Epithelial cell of esophagus (primary cell): Measurements from ENCODE around the gene CCNF.

Experiments used
- DNase-seq: peaks from one replicate; pipeline ENCODE4 v3.0.0; 2010; ENCODE audit warnings: low read depth
- H3K4me3 ChIP-seq: 2 replicates; pipeline ENCODE4 v1.5.1; 2011; ENCODE audit warnings: mild to moderate bottlenecking, low read length, control low read depth
- CTCF ChIP-seq: IDR thresholded peaks from 2 replicates; pipeline ENCODE4 v1.5.1; 2011; ENCODE audit warnings: low read depth, mild to moderate bottlenecking, low read length, control low read depth, inconsistent platforms; ENCODE audit not compliant: insufficient read depth; ENCODE audit errors: missing control alignments

The CCNF gene

GRCh38 chr16:2487903-2488531, 58.8 kb downstream of the CCNF start:
- no peak for TF ChIP-seq CTCF
- H3K4me3 ChIP-seq = no peak overlapping the region
- DNase-seq = no peak

- DNase-seq = no peak
- H3K4me3 ChIP-seq = no peak overlapping the region
- no peak for TF ChIP-seq CTCF
These were observed 60.3 kb downstream of the CCNF start for GRCh38 chr16:2489581-2489980.

- H3K4me3 ChIP-seq = no peak overlapping the region
- TF ChIP-seq CTCF = no peak
These were observed 61.2 kb downstream of the CCNF start for GRCh38 chr16:2490190-2491105.

GRCh38 chr16:2492292-2492691, 63.0 kb downstream of the CCNF start:
- H3K4me3 ChIP-seq = no peak overlapping the region
- no peak for DNase-seq
- TF ChIP-seq CTCF = no peak

More at GRCh38 chr16:2490190-2491105, 61.2 kb downstream of the CCNF start:
- no peak for DNase-seq

GRCh38 chr16:2493605-2494004, 64.4 kb downstream of the CCNF start:
- no peak for TF ChIP-seq CTCF
- DNase-seq = no peak
- no peak overlapping the region for H3K4me3 ChIP-seq

GRCh38 chr16:2494616-2495015, 65.4 kb downstream of the CCNF start:
- no peak for TF ChIP-seq CTCF
- DNase-seq = no peak
- no peak overlapping the region for H3K4me3 ChIP-seq
